Astrocyte (in vitro differentiated cells and primary cell): ENCODE data around the gene UBE2V1. TPM values are rescaled to one million over a fixed set of nuclear protein-coding genes. Genes with fewer than 3 reads are reported as not detected.
"Not testable (repeated sequence)": the region's sequence is repeated elsewhere in the genome, so short reads cannot be mapped to it uniquely, and the experiment has no call there.

Experiments
- DNase-seq: peaks from one replicate; pipeline ENCODE4 v3.0.0-alpha.2; 2010; ENCODE audit warnings: low read depth
- FAIRE-seq: peaks from 2 replicates; lab custom pipeline; 2011; peaks lifted over from hg19 to GRCh38; lab: Jason Lieb, UNC
- H2AFZ ChIP-seq: 2 replicates; pipeline ENCODE4 v1.6.0; 2012; ENCODE audit warnings: low read depth, low read length, inconsistent platforms
- H3K27ac ChIP-seq: 2 replicates; pipeline ENCODE4 v1.5.1; 2011; ENCODE audit warnings: low read depth, low read length, inconsistent platforms
- H3K27me3 ChIP-seq: 2 replicates; pipeline ENCODE4 v1.6.0; 2011; ENCODE audit warnings: low read length, inconsistent platforms; ENCODE audit not compliant: insufficient read depth
- H3K36me3 ChIP-seq: 2 replicates; pipeline ENCODE4 v1.5.1; 2011; ENCODE audit warnings: low read length, inconsistent platforms; ENCODE audit not compliant: insufficient read depth
- H3K4me1 ChIP-seq: 2 replicates; pipeline ENCODE4 v1.5.1; 2011; ENCODE audit warnings: low read length, inconsistent platforms; ENCODE audit not compliant: insufficient read depth
- H3K4me2 ChIP-seq: 2 replicates; pipeline ENCODE4 v1.6.0; 2012; ENCODE audit warnings: low read length, inconsistent platforms
- H3K4me3 ChIP-seq: 2 replicates; pipeline ENCODE4 v1.5.1; 2011; ENCODE audit warnings: low read depth, mild to moderate bottlenecking, low read length, inconsistent platforms; ENCODE audit not compliant: insufficient read depth
- H3K79me2 ChIP-seq: 2 replicates; pipeline ENCODE4 v1.6.0; 2012; ENCODE audit warnings: mild to moderate bottlenecking, low read length, inconsistent platforms; ENCODE audit not compliant: insufficient read depth
- H3K9ac ChIP-seq: 2 replicates; pipeline ENCODE4 v1.6.0; 2012; ENCODE audit warnings: mild to moderate bottlenecking, low read length, inconsistent platforms
- H3K9me3 ChIP-seq: 2 replicates; pipeline ENCODE4 v1.5.1; 2012; ENCODE audit warnings: low read depth, mild to moderate bottlenecking, low read length, inconsistent platforms; ENCODE audit not compliant: insufficient read depth
- H4K20me1 ChIP-seq: 2 replicates; pipeline ENCODE4 v1.6.0; 2012; ENCODE audit warnings: low read length, inconsistent platforms; ENCODE audit not compliant: insufficient read depth
- H3K27ac Mint-ChIP-seq: one replicate; pipeline ENCODE4 v1.8.0; 2021; ENCODE audit warnings: mild to moderate bottlenecking, mixed read lengths; ENCODE audit not compliant: unreplicated experiment
- H3K27me3 Mint-ChIP-seq: one replicate; pipeline ENCODE4 v1.8.0; 2021; ENCODE audit warnings: low read depth, mixed read lengths; ENCODE audit not compliant: unreplicated experiment
- H3K36me3 Mint-ChIP-seq: one replicate; pipeline ENCODE4 v1.8.0; 2021; ENCODE audit warnings: low read depth, mixed read lengths; ENCODE audit not compliant: unreplicated experiment
- H3K4me1 Mint-ChIP-seq: one replicate; pipeline ENCODE4 v1.8.0; 2021; ENCODE audit warnings: low read depth, mixed read lengths; ENCODE audit not compliant: unreplicated experiment
- H3K4me3 Mint-ChIP-seq: one replicate; pipeline ENCODE4 v1.8.0; 2021; ENCODE audit warnings: mild to moderate bottlenecking, moderate library complexity, mixed read lengths; ENCODE audit not compliant: unreplicated experiment
- H3K9me3 Mint-ChIP-seq: one replicate; pipeline ENCODE4 v1.8.0; 2021; ENCODE audit warnings: mild to moderate bottlenecking, mixed read lengths; ENCODE audit not compliant: unreplicated experiment
- EZH2 ChIP-seq: IDR thresholded peaks from 2 replicates; pipeline ENCODE4 v1.6.1; 2012; ENCODE audit warnings: mild to moderate bottlenecking, low read length, inconsistent platforms; ENCODE audit not compliant: insufficient read depth
- total RNA-seq: library from RNA; stranded (reverse); gene quantifications from 2 replicates; pipeline ENCODE4 v1.2.1, GENCODE V29; 2021
- TF ChIP-seq, protein P1 (sequence below): IDR thresholded peaks from 2 replicates; pipeline ENCODE4 v1.5.1; 2011; ENCODE audit warnings: low read depth, mild to moderate bottlenecking, inconsistent platforms, low read length, moderate library complexity; ENCODE audit not compliant: insufficient read depth

Gene UBE2V1
- total RNA-seq, 1 donor from 2014 or later: 139 TPM

DNA sequence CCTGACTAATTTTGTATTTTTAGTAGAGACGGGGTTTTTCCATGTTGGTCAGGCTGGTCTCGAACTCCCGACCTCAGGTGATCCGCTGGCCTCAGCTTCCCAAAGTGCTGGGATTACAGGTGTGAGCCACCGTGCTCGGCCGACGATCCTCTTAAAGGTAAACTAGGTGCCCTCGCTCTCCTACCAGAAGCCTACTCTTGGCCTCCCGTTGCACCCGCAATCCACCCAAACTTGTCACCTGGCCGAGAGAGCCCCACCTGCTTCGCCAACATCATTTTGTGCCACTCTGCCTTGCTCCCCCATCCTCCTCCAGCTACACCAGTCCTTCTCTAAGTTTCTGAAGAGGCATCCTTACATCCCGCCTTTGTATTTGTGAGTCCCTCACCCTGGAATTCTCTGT, 10.4 kb downstream of the UBE2V1 start:
- H3K27ac Mint-ChIP-seq: peak overlapping the region; percentile 68
- not testable (repeated sequence) for FAIRE-seq

DNA sequence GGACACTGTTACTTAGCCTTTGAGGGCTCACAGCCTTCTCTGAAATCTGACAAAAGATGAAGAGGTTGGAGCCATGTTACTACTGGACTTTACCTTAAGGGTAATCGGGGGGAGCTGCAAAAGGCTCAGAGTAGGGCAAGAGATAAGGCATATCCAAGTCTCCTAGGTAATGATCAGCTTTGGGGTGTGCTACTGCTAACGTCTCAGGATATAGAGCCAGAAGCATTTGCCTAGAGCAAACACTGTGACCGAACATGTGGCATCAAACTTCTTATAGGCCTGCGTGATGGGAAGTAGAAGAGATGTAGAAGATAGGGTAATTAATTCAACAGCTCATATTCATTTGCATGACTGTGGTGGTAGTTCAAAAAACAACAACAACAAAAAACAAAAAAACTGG, 11.1 kb downstream of the UBE2V1 start:
- H2AFZ ChIP-seq: no peak overlapping the region
- peaks cover 85% of the 10 kb centered on the region for H4K20me1 ChIP-seq
- peaks cover 12% of the 10 kb centered on the region for H3K36me3 Mint-ChIP-seq
- H3K36me3 ChIP-seq: peaks cover 10% of the 10 kb centered on the region
- no peaks in the 10 kb centered on the region for H3K9me3 Mint-ChIP-seq
- no peaks in the 10 kb centered on the region for H3K9me3 ChIP-seq
- H3K4me3 ChIP-seq: no peak overlapping the region
- no peak overlapping the region for H3K27ac Mint-ChIP-seq
- TF ChIP-seq, protein P1, sequence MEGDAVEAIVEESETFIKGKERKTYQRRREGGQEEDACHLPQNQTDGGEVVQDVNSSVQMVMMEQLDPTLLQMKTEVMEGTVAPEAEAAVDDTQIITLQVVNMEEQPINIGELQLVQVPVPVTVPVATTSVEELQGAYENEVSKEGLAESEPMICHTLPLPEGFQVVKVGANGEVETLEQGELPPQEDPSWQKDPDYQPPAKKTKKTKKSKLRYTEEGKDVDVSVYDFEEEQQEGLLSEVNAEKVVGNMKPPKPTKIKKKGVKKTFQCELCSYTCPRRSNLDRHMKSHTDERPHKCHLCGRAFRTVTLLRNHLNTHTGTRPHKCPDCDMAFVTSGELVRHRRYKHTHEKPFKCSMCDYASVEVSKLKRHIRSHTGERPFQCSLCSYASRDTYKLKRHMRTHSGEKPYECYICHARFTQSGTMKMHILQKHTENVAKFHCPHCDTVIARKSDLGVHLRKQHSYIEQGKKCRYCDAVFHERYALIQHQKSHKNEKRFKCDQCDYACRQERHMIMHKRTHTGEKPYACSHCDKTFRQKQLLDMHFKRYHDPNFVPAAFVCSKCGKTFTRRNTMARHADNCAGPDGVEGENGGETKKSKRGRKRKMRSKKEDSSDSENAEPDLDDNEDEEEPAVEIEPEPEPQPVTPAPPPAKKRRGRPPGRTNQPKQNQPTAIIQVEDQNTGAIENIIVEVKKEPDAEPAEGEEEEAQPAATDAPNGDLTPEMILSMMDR: no peak
- no peak for TF ChIP-seq EZH2
- H3K4me2 ChIP-seq: no peak overlapping the region
- H3K27me3 Mint-ChIP-seq: no peaks in the 10 kb centered on the region
- H3K27ac ChIP-seq: no peak overlapping the region
- H3K4me1 Mint-ChIP-seq: peaks cover 49% of the 10 kb centered on the region
- H3K79me2 ChIP-seq: peaks cover 97% of the 10 kb centered on the region
- H3K4me3 Mint-ChIP-seq: peak overlapping the region; percentile 36
- H3K4me1 ChIP-seq: peaks cover 5% of the 10 kb centered on the region
- H3K27me3 ChIP-seq: no peaks in the 10 kb centered on the region
- FAIRE-seq (no peak), DNase-seq (no peak)
- no peak overlapping the region for H3K9ac ChIP-seq

More for the DNA sequence above, 10.4 kb downstream of the UBE2V1 start:
- H3K27ac ChIP-seq, H3K9ac ChIP-seq, H2AFZ ChIP-seq, H3K36me3 ChIP-seq, H3K4me2 ChIP-seq, H3K9me3 ChIP-seq, H3K9me3 Mint-ChIP-seq, H3K4me3 ChIP-seq, H3K27me3 ChIP-seq, DNase-seq, H3K27me3 Mint-ChIP-seq: not testable (repeated sequence)
- H3K4me1 ChIP-seq: peaks cover 12% of the 10 kb centered on the region
- H3K4me3 Mint-ChIP-seq: peak overlapping the region; percentile 21
- H3K79me2 ChIP-seq: peaks cover 97% of the 10 kb centered on the region
- H4K20me1 ChIP-seq: peaks cover 85% of the 10 kb centered on the region
- peaks cover 12% of the 10 kb centered on the region for H3K36me3 Mint-ChIP-seq
- peaks cover 53% of the 10 kb centered on the region for H3K4me1 Mint-ChIP-seq

DNA sequence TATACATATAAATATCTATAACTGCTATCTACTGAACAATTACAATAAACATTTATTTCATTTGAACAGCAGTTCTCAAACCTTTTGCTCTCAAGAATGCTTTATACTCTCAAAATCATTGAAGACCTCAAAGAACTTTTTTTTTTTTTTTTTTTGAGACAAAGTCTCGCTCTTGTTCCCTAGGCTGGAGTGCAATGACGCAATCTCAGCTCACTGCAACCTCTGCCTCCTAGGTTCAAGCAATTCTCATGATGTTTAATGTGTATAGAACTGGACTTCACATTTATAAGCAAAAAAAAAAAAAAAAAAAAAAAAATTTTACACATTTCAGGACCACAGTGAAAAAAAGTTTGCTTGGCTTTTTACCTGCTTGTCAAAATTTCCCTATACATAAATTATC, 11.7 kb downstream of the UBE2V1 start:
- H3K27ac Mint-ChIP-seq: no peak overlapping the region
- DNase-seq (no peak), FAIRE-seq (no peak)
- no peaks in the 10 kb centered on the region for H3K27me3 Mint-ChIP-seq
- Histone ChIP-seq H3K27ac (no peak overlapping the region), H3K4me2 (no peak overlapping the region), H2AFZ (no peak overlapping the region), H3K79me2 (peaks cover 97% of the 10 kb centered on the region), H3K9me3 (no peaks in the 10 kb centered on the region), H3K36me3 (peaks cover 12% of the 10 kb centered on the region), H3K4me3 (no peak overlapping the region), H3K4me1 (peaks cover 5% of the 10 kb centered on the region), H3K27me3 (no peaks in the 10 kb centered on the region), H4K20me1 (peaks cover 86% of the 10 kb centered on the region), H3K9ac (no peak overlapping the region)
- H3K9me3 Mint-ChIP-seq: no peaks in the 10 kb centered on the region
- no peak overlapping the region for H3K4me3 Mint-ChIP-seq
- peaks cover 46% of the 10 kb centered on the region for H3K4me1 Mint-ChIP-seq
- TF ChIP-seq EZH2: no peak
- TF ChIP-seq, protein P1: no peak
- H3K36me3 Mint-ChIP-seq: peaks cover 18% of the 10 kb centered on the region
